ENCODE data around the gene CNKSR3.

CNKSR3 gene

GRCh38 chr6:154509421-154510143 lies 903 bp downstream of the CNKSR3 start:
- H3K27me3 ChIP-seq (ENCODE audit: control insufficient read depth, insufficient read depth, low read length), result peaks cover 70% of the 10 kb centered on the region
- peak overlapping the region; percentile 58 for H3K9ac ChIP-seq (ENCODE audit: low read depth, low read length)
- H3K4me1 ChIP-seq (ENCODE audit: control insufficient read depth, insufficient read depth, low read length), result peaks cover 18% of the 10 kb centered on the region
- no peaks in the 10 kb centered on the region for H3K9me3 ChIP-seq (ENCODE audit: control insufficient read depth, insufficient read depth, low read length)
- no peaks in the 10 kb centered on the region for H3K36me3 ChIP-seq (ENCODE audit: control insufficient read depth, insufficient read depth, low read length)
- peak overlapping the region; percentile 80 for H3K4me3 ChIP-seq (ENCODE audit: low read depth, low read length)

DNA sequence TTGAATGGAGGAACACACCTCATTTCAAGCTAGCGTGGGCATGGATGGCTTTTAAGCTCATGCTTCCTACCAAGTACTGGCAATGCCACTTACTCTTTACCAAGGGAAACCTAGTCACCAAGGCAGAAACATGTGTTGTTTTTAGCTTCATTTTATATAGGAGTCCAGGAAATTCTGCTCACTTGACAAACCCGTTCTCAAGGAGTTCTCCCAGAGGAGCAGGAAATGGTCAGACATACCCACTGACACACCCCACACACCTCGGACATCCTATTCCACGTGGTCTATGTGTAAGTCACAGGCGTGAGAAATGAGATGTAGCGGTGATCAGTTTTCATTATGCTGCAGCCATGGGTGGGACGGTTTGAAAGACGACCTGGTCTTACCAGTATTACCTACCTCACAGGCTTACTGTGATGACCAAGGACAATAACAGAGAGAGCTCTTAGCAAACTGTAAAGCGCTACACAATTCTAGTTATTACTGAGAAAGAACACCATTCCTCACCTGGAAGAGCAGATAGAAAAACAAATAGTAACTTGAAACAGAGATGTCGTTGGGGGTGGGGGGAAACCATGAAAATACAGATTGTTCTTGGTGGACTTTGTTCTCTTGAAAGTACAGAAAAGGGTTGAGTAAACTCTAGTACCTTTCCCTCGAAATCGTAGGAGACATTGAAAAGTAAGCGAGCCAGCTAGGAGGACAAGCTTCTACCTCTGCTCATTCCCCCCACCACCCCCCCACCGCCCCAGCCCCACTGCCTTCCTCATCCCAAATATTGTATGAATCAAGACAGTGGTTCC lies 1.7 kb downstream of the CNKSR3 start:
- peak overlapping the region; percentile 80 for H3K4me3 ChIP-seq (ENCODE audit: low read depth, low read length)
- H3K4me1 ChIP-seq (ENCODE audit: control insufficient read depth, insufficient read depth, low read length), result peaks cover 21% of the 10 kb centered on the region
- H3K9ac ChIP-seq (ENCODE audit: low read depth, low read length), result no peak overlapping the region
- H3K27me3 ChIP-seq (ENCODE audit: control insufficient read depth, insufficient read depth, low read length), result peaks cover 70% of the 10 kb centered on the region
- no peaks in the 10 kb centered on the region for H3K9me3 ChIP-seq (ENCODE audit: control insufficient read depth, insufficient read depth, low read length)
- no peaks in the 10 kb centered on the region for H3K36me3 ChIP-seq (ENCODE audit: control insufficient read depth, insufficient read depth, low read length)

DNA sequence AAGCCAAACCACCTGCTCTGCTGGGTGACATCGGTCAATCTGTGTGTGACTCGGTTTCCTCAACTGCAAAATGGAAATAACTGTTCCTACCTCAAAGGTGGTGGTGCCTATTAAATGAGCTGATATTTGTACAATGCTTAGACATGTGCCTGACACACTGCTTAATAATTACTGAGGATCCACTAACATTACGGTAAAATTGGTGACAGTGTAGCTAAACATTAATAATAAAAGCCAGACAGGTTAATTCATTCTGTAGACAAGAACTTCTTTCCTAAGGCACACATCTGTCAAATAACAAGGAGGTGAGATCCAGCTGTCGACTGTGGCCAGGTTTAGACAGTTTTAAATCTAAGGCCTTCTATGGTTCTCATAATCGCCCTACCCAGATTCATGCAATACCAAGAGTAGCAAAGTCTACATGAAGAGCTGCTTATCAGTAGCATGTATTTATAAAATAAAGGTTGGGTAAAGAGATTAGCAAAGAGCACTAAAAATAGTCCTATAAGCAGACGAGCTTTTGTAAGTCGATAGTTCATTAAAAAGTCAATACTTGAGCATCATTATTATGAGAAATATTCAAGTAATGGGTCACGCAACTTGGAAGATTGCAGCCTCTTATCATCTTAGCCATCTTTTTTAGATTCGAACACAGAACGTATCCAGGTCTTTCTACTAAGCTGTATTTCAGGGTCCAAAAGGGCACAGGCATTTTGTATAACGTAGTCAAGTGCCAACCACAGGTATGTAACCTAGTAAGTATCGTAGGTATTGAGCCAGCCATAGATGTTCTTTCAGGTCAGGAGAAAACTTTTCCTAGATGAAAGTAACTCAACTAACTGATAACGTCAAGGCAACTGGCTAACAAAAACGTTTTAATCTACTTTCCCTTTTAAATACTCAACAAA lies 3.2 kb downstream of the CNKSR3 start:
- H3K4me1 ChIP-seq (ENCODE audit: control insufficient read depth, insufficient read depth, low read length), result peaks cover 16% of the 10 kb centered on the region
- H3K9me3 ChIP-seq (ENCODE audit: control insufficient read depth, insufficient read depth, low read length), result no peaks in the 10 kb centered on the region
- no peak overlapping the region for H3K4me3 ChIP-seq (ENCODE audit: low read depth, low read length)
- peaks cover 70% of the 10 kb centered on the region for H3K27me3 ChIP-seq (ENCODE audit: control insufficient read depth, insufficient read depth, low read length)
- no peak overlapping the region for H3K9ac ChIP-seq (ENCODE audit: low read depth, low read length)
- no peaks in the 10 kb centered on the region for H3K36me3 ChIP-seq (ENCODE audit: control insufficient read depth, insufficient read depth, low read length)

- Histone ChIP-seq H3K4me1 (ENCODE audit: control insufficient read depth, insufficient read depth, low read length) (peaks cover 11% of the 10 kb centered on the region), H3K36me3 (ENCODE audit: control insufficient read depth, insufficient read depth, low read length) (no peaks in the 10 kb centered on the region), H3K9me3 (ENCODE audit: control insufficient read depth, insufficient read depth, low read length) (no peaks in the 10 kb centered on the region), H3K4me3 (ENCODE audit: low read depth, low read length) (no peak overlapping the region), H3K9ac (ENCODE audit: low read depth, low read length) (no peak overlapping the region), H3K27me3 (ENCODE audit: control insufficient read depth, insufficient read depth, low read length) (peaks cover 65% of the 10 kb centered on the region)
Observed at GRCh38 chr6:154506582-154506981, 3.9 kb downstream of the CNKSR3 start.

DNA sequence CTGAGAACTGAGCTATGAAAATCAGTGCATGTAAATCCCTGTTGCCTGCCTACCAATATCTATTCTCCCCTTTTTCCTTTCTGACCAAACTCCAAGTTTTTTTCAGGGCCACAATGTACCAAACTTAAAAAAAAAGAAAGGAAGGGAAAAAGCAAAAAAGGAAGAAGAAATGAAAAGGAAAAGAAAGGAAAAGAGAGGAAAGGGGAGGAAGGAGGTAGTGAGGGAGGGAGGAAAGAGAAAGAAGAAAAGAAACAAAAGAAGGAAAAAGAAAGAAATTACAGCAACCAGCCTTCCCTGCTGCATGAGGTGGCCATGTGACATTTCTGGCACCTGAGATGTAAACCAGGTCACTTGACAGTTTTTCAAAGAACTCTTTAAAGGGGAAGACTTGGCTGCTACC lies 4.4 kb downstream of the CNKSR3 start:
- H3K4me1 ChIP-seq (ENCODE audit: control insufficient read depth, insufficient read depth, low read length), result peaks cover 11% of the 10 kb centered on the region
- peaks cover 65% of the 10 kb centered on the region for H3K27me3 ChIP-seq (ENCODE audit: control insufficient read depth, insufficient read depth, low read length)
- no peak overlapping the region for H3K9ac ChIP-seq (ENCODE audit: low read depth, low read length)
- H3K4me3 ChIP-seq (ENCODE audit: low read depth, low read length), result no peak overlapping the region
- no peaks in the 10 kb centered on the region for H3K36me3 ChIP-seq (ENCODE audit: control insufficient read depth, insufficient read depth, low read length)
- no peaks in the 10 kb centered on the region for H3K9me3 ChIP-seq (ENCODE audit: control insufficient read depth, insufficient read depth, low read length)

DNA sequence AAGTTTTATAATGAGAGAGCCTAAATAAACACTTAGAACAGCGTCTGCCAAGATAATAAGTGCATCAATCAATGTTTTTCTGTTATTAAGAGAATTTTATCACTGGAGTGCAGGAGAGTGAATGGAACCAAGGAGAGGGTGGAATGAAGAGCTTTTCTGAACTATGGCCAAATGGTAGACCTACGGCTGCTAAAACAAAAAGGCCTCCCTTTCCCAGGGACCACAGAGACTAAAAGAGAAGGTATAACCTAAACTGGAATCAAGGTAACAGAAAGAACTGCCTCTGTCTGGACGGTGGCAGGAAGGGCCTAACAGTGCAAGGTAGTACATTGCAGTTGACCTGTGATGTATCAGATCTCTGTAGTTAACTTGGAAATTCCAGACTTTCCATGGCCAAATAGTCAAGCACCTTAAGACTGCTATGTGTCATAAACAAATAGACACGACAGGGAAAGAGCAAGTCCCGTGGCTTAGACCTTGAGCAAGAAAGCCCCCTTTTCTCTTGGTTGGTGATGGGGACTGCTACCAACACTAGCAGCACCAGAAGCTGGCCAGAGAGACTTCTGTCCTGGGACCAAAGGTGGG lies 5.5 kb downstream of the CNKSR3 start:
- Histone ChIP-seq H3K36me3 (ENCODE audit: control insufficient read depth, insufficient read depth, low read length) (no peaks in the 10 kb centered on the region), H3K9me3 (ENCODE audit: control insufficient read depth, insufficient read depth, low read length) (no peaks in the 10 kb centered on the region), H3K4me3 (ENCODE audit: low read depth, low read length) (no peak overlapping the region), H3K9ac (ENCODE audit: low read depth, low read length) (no peak overlapping the region), H3K4me1 (ENCODE audit: control insufficient read depth, insufficient read depth, low read length) (peaks cover 11% of the 10 kb centered on the region), H3K27me3 (ENCODE audit: control insufficient read depth, insufficient read depth, low read length) (peaks cover 65% of the 10 kb centered on the region)

DNA sequence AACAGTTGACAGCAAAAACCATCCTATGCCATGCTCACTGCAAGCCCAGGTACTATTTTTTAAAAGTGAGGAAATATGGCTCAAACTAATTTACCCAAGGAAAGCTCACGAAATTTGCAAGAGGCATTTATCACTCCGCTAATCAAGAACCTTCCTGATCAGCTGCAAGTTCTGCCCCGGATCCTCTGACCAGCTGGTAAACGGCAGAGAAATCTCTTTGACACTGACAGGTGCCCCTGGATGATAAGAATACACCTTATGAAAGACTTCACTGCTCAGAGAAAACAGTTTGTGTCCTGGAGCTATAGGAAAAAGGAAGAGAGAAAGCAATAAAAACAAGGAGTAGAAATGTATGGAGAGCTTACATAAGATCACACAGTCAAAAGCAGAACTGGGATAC lies 6.4 kb downstream of the CNKSR3 start:
- Histone ChIP-seq H3K4me3 (ENCODE audit: low read depth, low read length) (no peak overlapping the region), H3K27me3 (ENCODE audit: control insufficient read depth, insufficient read depth, low read length) (peaks cover 65% of the 10 kb centered on the region), H3K36me3 (ENCODE audit: control insufficient read depth, insufficient read depth, low read length) (no peaks in the 10 kb centered on the region), H3K4me1 (ENCODE audit: control insufficient read depth, insufficient read depth, low read length) (peaks cover 11% of the 10 kb centered on the region), H3K9ac (ENCODE audit: low read depth, low read length) (no peak overlapping the region), H3K9me3 (ENCODE audit: control insufficient read depth, insufficient read depth, low read length) (no peaks in the 10 kb centered on the region)

- no peaks in the 10 kb centered on the region for H3K9me3 ChIP-seq (ENCODE audit: control insufficient read depth, insufficient read depth, low read length)
- H3K4me1 ChIP-seq (ENCODE audit: control insufficient read depth, insufficient read depth, low read length), result peaks cover 8% of the 10 kb centered on the region
- peaks cover 60% of the 10 kb centered on the region for H3K27me3 ChIP-seq (ENCODE audit: control insufficient read depth, insufficient read depth, low read length)
- no peak overlapping the region for H3K4me3 ChIP-seq (ENCODE audit: low read depth, low read length)
- H3K9ac ChIP-seq (ENCODE audit: low read depth, low read length), result no peak overlapping the region
- no peaks in the 10 kb centered on the region for H3K36me3 ChIP-seq (ENCODE audit: control insufficient read depth, insufficient read depth, low read length)
Observed at GRCh38 chr6:154503658-154504057, 6.8 kb downstream of the CNKSR3 start.

- peaks cover 5% of the 10 kb centered on the region for H3K4me1 ChIP-seq (ENCODE audit: control insufficient read depth, insufficient read depth, low read length)
- H3K27me3 ChIP-seq (ENCODE audit: control insufficient read depth, insufficient read depth, low read length), result peaks cover 49% of the 10 kb centered on the region
- H3K36me3 ChIP-seq (ENCODE audit: control insufficient read depth, insufficient read depth, low read length), result no peaks in the 10 kb centered on the region
- no peaks in the 10 kb centered on the region for H3K9me3 ChIP-seq (ENCODE audit: control insufficient read depth, insufficient read depth, low read length)
- no peak overlapping the region for H3K4me3 ChIP-seq (ENCODE audit: low read depth, low read length)
- no peak overlapping the region for H3K9ac ChIP-seq (ENCODE audit: low read depth, low read length)
Observed at GRCh38 chr6:154502553-154502952, 7.9 kb downstream of the CNKSR3 start.

GRCh38 chr6:154501578-154501868 lies 9.0 kb downstream of the CNKSR3 start:
- Histone ChIP-seq H3K36me3 (ENCODE audit: control insufficient read depth, insufficient read depth, low read length) (no peaks in the 10 kb centered on the region), H3K27me3 (ENCODE audit: control insufficient read depth, insufficient read depth, low read length) (peaks cover 39% of the 10 kb centered on the region), H3K4me1 (ENCODE audit: control insufficient read depth, insufficient read depth, low read length) (peaks cover 5% of the 10 kb centered on the region), H3K9ac (ENCODE audit: low read depth, low read length) (no peak overlapping the region), H3K9me3 (ENCODE audit: control insufficient read depth, insufficient read depth, low read length) (no peaks in the 10 kb centered on the region), H3K4me3 (ENCODE audit: low read depth, low read length) (no peak overlapping the region)

DNA sequence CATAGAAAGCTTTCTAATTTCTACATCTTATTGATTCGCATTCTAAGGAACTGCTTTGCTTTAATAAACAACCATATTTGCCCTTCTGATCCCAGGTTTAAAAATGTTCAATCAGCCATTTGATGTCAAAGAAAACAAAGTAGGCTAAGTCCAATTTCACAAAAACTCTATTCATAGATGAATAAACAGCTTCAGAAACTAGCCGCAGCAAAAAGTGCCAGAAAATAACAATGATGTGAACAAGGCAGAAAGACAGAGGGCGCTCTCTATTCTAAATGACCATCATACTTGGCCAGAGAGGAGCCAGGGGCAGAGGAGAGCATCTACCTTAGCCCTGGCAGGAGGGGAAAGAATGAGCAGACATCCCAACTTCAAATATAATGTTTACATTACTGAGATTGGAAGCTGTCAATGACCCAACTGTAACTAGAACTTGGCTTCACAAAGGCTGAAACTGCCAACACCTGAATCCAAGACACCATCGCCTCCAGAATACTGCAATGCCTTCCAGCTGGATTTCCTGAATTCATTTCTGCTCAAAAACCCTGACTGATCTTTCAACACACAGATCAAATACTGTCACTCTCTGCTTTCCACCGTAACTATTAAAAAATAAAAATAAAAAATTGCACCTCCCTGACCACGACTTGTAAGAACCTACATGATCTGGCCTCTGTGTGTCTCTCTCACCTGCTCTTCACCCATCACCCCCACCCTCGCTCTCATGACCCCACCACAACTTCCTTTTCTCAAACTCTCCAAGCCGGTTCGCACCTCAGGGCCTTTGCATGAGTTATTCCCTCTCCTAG lies 9.5 kb downstream of the CNKSR3 start:
- Histone ChIP-seq H3K4me1 (ENCODE audit: control insufficient read depth, insufficient read depth, low read length) (peaks cover 5% of the 10 kb centered on the region), H3K4me3 (ENCODE audit: low read depth, low read length) (no peak overlapping the region), H3K27me3 (ENCODE audit: control insufficient read depth, insufficient read depth, low read length) (peaks cover 34% of the 10 kb centered on the region), H3K9ac (ENCODE audit: low read depth, low read length) (no peak overlapping the region), H3K9me3 (ENCODE audit: control insufficient read depth, insufficient read depth, low read length) (no peaks in the 10 kb centered on the region), H3K36me3 (ENCODE audit: control insufficient read depth, insufficient read depth, low read length) (no peaks in the 10 kb centered on the region)

Measured in iPS-15b (cell line).